HEK293 (cell line): Measurements from ENCODE around the gene DNAH11.

ENCODE experiments used
- CTCF ChIA-PET: fragments of 350-600 bp; formaldehyde crosslinking; extraction: SDS; loops from one replicate; lab custom pipeline; 2021; ENCODE audit warnings: antibody characterized with exemption; lab: Yijun Ruan, JAX
- POLR2A ChIA-PET: fragments of 300-600 bp; formaldehyde crosslinking; extraction: SDS; loops from one replicate; lab custom pipeline; 2020; ENCODE audit warnings: antibody characterized with exemption, inconsistent platforms; lab: Yijun Ruan, JAX
- H3K27ac ChIP-seq: fragments of 200-500 bp; sonication (Bioruptor generic); 2 replicates; pipeline ENCODE4 v1.5.1; 2014; ENCODE audit warnings: low read depth, low read length, control low read depth, inconsistent platforms; ENCODE audit errors: extremely low read depth
- H3K36me3 ChIP-seq, 2 experiments: fragments of 200-500 bp in 1 of 2; sonication (Bioruptor generic) in 1 of 2; 1 replicate in 1 of 2; 2 replicates in 1 of 2; pipeline ENCODE4 v1.5.1; 2014 to 2017; ENCODE audit warnings: inconsistent platforms in 2 of 2, low read length in 2 of 2; ENCODE audit not compliant: control insufficient read depth in 2 of 2, insufficient read depth in 1 of 2
- H3K4me1 ChIP-seq: fragments of 200-500 bp; sonication (Bioruptor generic); 2 replicates; pipeline ENCODE4 v1.5.1; 2014; ENCODE audit warnings: mild to moderate bottlenecking, low read length, inconsistent platforms; ENCODE audit not compliant: control insufficient read depth, insufficient read depth
- H3K4me3 ChIP-seq: 2 replicates; pipeline ENCODE4 v1.5.1; 2011; ENCODE audit warnings: low read depth, mild to moderate bottlenecking, control low read depth, low read length, moderate library complexity
- H3K9me3 ChIP-seq: fragments of 200-500 bp; sonication (Bioruptor generic); 2 replicates; pipeline ENCODE4 v1.5.1; 2014; ENCODE audit warnings: low read depth, low read length, inconsistent platforms; ENCODE audit not compliant: control insufficient read depth, insufficient read depth
- FEZF1 ChIP-seq: fragments of 450-650 bp; formaldehyde crosslinking; IDR thresholded peaks from 2 replicates; pipeline ENCODE4 v1.5.1; 2016; ENCODE audit warnings: missing biosample characterization, missing genetic modification characterization
- HOXD13 ChIP-seq: sonication (generic); formaldehyde crosslinking; IDR thresholded peaks from 2 replicates; pipeline ENCODE4 v1.8.0; 2022; ENCODE audit warnings: missing genetic modification reagents, borderline replicate concordance
- ZBTB6 ChIP-seq: fragments of 450-650 bp; formaldehyde crosslinking; IDR thresholded peaks from 2 replicates; pipeline ENCODE4 v1.5.1; 2017; ENCODE audit warnings: missing biosample characterization, missing genetic modification characterization
- ZEB2 ChIP-seq: fragments of 450-650 bp; formaldehyde crosslinking; IDR thresholded peaks from 2 replicates; pipeline ENCODE4 v1.5.1; 2016; ENCODE audit warnings: missing biosample characterization, missing genetic modification characterization
- ZFHX2 ChIP-seq: fragments of 450-650 bp; formaldehyde crosslinking; conservative IDR thresholded peaks from 2 replicates; pipeline ENCODE4 v1.5.1; 2016; ENCODE audit warnings: missing biosample characterization, missing genetic modification characterization
- ZFP41 ChIP-seq: fragments of 450-650 bp; formaldehyde crosslinking; IDR thresholded peaks from 2 replicates; pipeline ENCODE4 v1.5.1; 2016; ENCODE audit warnings: missing biosample characterization, missing genetic modification characterization, borderline replicate concordance
- ZNF146 ChIP-seq: fragments of 450-650 bp; formaldehyde crosslinking; IDR thresholded peaks from 2 replicates; pipeline ENCODE4 v1.5.1; 2016; ENCODE audit warnings: missing biosample characterization, missing genetic modification characterization
- ZNF148 ChIP-seq: fragments of 450-650 bp; formaldehyde crosslinking; IDR thresholded peaks from 2 replicates; pipeline ENCODE4 v1.5.0; 2017; ENCODE audit warnings: missing biosample characterization, missing genetic modification characterization, borderline replicate concordance
- ZNF157 ChIP-seq: fragments of 450-650 bp; formaldehyde crosslinking; IDR thresholded peaks from 2 replicates; pipeline ENCODE4 v1.5.1; 2016; ENCODE audit warnings: missing biosample characterization, missing genetic modification characterization
- ZNF214 ChIP-seq: fragments of 450-650 bp; formaldehyde crosslinking; IDR thresholded peaks from 2 replicates; pipeline ENCODE4 v1.5.1; 2017; ENCODE audit warnings: missing biosample characterization, mild to moderate bottlenecking, missing genetic modification characterization, borderline replicate concordance
- ZNF391 ChIP-seq: fragments of 450-650 bp; formaldehyde crosslinking; IDR thresholded peaks from 2 replicates; pipeline ENCODE4 v1.5.1; 2016; ENCODE audit warnings: low read depth, missing biosample characterization, missing genetic modification characterization, borderline replicate concordance
- ZNF394 ChIP-seq: fragments of 450-650 bp; formaldehyde crosslinking; IDR thresholded peaks from 2 replicates; pipeline ENCODE4 v1.5.1; 2016; ENCODE audit warnings: missing biosample characterization, missing genetic modification characterization, mild to moderate bottlenecking, moderate library complexity, borderline replicate concordance
- ZNF416 ChIP-seq: fragments of 450-650 bp; formaldehyde crosslinking; IDR thresholded peaks from 2 replicates; pipeline ENCODE4 v1.5.1; 2016; ENCODE audit warnings: missing biosample characterization, missing genetic modification characterization
- ZNF426 ChIP-seq: fragments of 450-650 bp; formaldehyde crosslinking; IDR thresholded peaks from 2 replicates; pipeline ENCODE4 v1.5.1; 2017; ENCODE audit warnings: missing biosample characterization, missing genetic modification characterization, mild to moderate bottlenecking, inconsistent platforms, moderate library complexity
- ZNF585B ChIP-seq: fragments of 450-650 bp; formaldehyde crosslinking; IDR thresholded peaks from 2 replicates; pipeline ENCODE4 v1.5.1; 2016; ENCODE audit warnings: missing biosample characterization, missing genetic modification characterization
- ZNF621 ChIP-seq: fragments of 450-650 bp; formaldehyde crosslinking; IDR thresholded peaks from 2 replicates; pipeline ENCODE4 v1.5.1; 2017; ENCODE audit warnings: missing biosample characterization, missing genetic modification characterization
- ZSCAN18 ChIP-seq: fragments of 450-650 bp; formaldehyde crosslinking; IDR thresholded peaks from 2 replicates; pipeline ENCODE4 v1.5.1; 2016; ENCODE audit warnings: missing biosample characterization, missing genetic modification characterization
- ZSCAN30 ChIP-seq: fragments of 450-650 bp; IDR thresholded peaks from 2 replicates; pipeline ENCODE4 v1.5.1; 2018; ENCODE audit warnings: missing biosample characterization, mild to moderate bottlenecking, missing genetic modification characterization, moderate library complexity

DNAH11 gene

GRCh38 chr7:21850531-21851285, 307.9 kb downstream of the DNAH11 start:
- TF ChIP-seq ZNF621 (tag by site-specific recombination) (no peak), ZNF394 (tag by site-specific recombination) (no peak), ZBTB6 (tag by site-specific recombination) (no peak), ZNF146 (tag by site-specific recombination) (no peak), HOXD13 (CRISPR knock-in tag) (no peak)
- TF ChIP-seq, all 188 proteins: peak for 0
- no peaks in the 10 kb centered on the region for H3K4me1 ChIP-seq
- H3K36me3 ChIP-seq: no peaks in the 10 kb centered on the region
- no peak overlapping the region for H3K27ac ChIP-seq
- CTCF ChIA-PET: no interaction called here
- H3K9me3 ChIP-seq: no peaks in the 10 kb centered on the region
- no peak overlapping the region for H3K4me3 ChIP-seq
- POLR2A ChIA-PET: no interaction called here

- no peak overlapping the region for H3K27ac ChIP-seq
- H3K36me3 ChIP-seq: no peaks in the 10 kb centered on the region
- H3K9me3 ChIP-seq: no peaks in the 10 kb centered on the region
- POLR2A ChIA-PET: no interaction called here
- H3K4me1 ChIP-seq: no peaks in the 10 kb centered on the region
- TF ChIP-seq ZFHX2 (tag by site-specific recombination) (no peak), ZNF416 (tag by site-specific recombination) (no peak), ZNF585B (tag by site-specific recombination) (no peak), FEZF1 (no peak), ZNF391 (tag by site-specific recombination) (no peak), ZNF157 (tag by site-specific recombination) (no peak), ZNF426 (tag by site-specific recombination) (no peak), ZEB2 (tag by site-specific recombination) (no peak), ZNF214 (tag by site-specific recombination) (no peak), ZFP41 (tag by site-specific recombination) (no peak), ZNF148 (tag by site-specific recombination) (no peak), ZSCAN30 (no peak), ZSCAN18 (tag by site-specific recombination) (no peak)
- H3K4me3 ChIP-seq: no peak overlapping the region
- CTCF ChIA-PET: no interaction called here
Observed at GRCh38 chr7:21851559-21851967, 308.7 kb downstream of the DNAH11 start.
